Bronchial epithelial cell (primary cell): ENCODE data around the gene FBXW4. TPM values are rescaled to one million over a fixed set of nuclear protein-coding genes. Genes with fewer than 3 reads are reported as not detected.

Source experiments
- DNase-seq: peaks from one replicate; pipeline ENCODE4 v3.0.0-alpha.2; 2010; ENCODE audit warnings: low read depth
- FAIRE-seq: peaks from 2 replicates; lab custom pipeline; 2011; peaks lifted over from hg19 to GRCh38; lab: Jason Lieb, UNC
- H3K27me3 ChIP-seq: 2 replicates; pipeline ENCODE4 v1.5.1; 2011; ENCODE audit warnings: low read length; ENCODE audit not compliant: control insufficient read depth, insufficient read depth
- H3K36me3 ChIP-seq: 2 replicates; pipeline ENCODE4 v1.5.1; 2011; ENCODE audit warnings: low read length; ENCODE audit not compliant: control insufficient read depth, insufficient read depth
- H3K4me3 ChIP-seq: 2 replicates; pipeline ENCODE4 v1.5.1; 2011; ENCODE audit warnings: mild to moderate bottlenecking, low read depth, low read length, control low read depth
- total RNA-seq: library from RNA; depleted of rRNA; stranded (reverse); fragments of >200 nt; gene quantifications from 2 replicates; pipeline ENCODE4 v1.2.1, GENCODE V29; 2014
- TF ChIP-seq, protein P1 (sequence below): IDR thresholded peaks from 2 replicates; pipeline ENCODE4 v1.5.1; 2011; ENCODE audit warnings: mild to moderate bottlenecking, moderate library complexity, low read length, control low read depth, inconsistent platforms; ENCODE audit not compliant: insufficient read depth, severe bottlenecking

The FBXW4 gene
- total RNA-seq, 1 donor from 2014 or later = 49.5 TPM

DNA sequence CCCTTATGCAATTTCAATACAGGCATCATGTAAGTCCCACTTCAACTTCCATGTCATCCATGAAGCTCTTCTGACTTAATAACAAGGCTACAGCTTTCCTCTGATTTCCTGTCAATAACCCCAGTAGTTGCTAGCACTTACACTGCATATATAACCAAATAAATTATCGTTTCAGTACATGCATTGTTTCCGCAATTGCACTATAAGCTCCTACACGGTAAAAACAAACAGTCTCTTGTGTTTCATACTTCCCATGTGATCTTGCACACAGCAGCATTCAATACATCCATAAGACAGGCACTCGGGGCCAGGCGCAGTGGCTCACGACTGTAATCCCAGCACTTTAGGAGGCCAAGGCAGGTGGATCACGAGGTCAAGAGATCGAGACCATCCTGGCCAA lies 41.4 kb downstream of the FBXW4 start:
- DNase-seq (no peak), FAIRE-seq (no peak)
- TF ChIP-seq, protein P1, sequence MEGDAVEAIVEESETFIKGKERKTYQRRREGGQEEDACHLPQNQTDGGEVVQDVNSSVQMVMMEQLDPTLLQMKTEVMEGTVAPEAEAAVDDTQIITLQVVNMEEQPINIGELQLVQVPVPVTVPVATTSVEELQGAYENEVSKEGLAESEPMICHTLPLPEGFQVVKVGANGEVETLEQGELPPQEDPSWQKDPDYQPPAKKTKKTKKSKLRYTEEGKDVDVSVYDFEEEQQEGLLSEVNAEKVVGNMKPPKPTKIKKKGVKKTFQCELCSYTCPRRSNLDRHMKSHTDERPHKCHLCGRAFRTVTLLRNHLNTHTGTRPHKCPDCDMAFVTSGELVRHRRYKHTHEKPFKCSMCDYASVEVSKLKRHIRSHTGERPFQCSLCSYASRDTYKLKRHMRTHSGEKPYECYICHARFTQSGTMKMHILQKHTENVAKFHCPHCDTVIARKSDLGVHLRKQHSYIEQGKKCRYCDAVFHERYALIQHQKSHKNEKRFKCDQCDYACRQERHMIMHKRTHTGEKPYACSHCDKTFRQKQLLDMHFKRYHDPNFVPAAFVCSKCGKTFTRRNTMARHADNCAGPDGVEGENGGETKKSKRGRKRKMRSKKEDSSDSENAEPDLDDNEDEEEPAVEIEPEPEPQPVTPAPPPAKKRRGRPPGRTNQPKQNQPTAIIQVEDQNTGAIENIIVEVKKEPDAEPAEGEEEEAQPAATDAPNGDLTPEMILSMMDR = no peak
- peaks cover 4% of the 10 kb centered on the region for H3K36me3 ChIP-seq
- no peaks in the 10 kb centered on the region for H3K27me3 ChIP-seq
- no peak overlapping the region for H3K4me3 ChIP-seq

DNA sequence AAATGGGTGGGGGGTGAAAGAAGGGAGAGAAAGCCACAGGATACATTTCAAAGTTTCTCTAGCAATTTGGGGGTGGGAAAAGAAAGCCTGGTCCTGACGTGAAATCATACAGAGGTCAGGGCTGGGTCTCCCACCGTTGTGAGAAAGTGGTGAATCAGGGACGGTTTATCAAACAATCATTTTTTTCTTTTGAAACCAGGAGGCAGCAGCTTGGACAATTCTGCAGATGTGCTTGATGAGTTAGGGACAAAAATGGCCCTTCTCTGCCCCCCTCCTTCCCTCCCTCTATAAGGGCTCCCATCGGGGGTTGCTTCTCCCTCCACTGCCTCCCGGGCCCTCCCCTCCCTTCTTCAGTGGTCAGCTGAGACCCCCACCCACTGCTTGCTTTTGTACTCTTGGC lies 43.6 kb downstream of the FBXW4 start:
- FAIRE-seq (peak; percentile 68), DNase-seq (no peak)
- H3K4me3 ChIP-seq = no peak overlapping the region
- H3K36me3 ChIP-seq = peaks cover 4% of the 10 kb centered on the region
- no peaks in the 10 kb centered on the region for H3K27me3 ChIP-seq
- TF ChIP-seq, protein P1 = no peak

DNA sequence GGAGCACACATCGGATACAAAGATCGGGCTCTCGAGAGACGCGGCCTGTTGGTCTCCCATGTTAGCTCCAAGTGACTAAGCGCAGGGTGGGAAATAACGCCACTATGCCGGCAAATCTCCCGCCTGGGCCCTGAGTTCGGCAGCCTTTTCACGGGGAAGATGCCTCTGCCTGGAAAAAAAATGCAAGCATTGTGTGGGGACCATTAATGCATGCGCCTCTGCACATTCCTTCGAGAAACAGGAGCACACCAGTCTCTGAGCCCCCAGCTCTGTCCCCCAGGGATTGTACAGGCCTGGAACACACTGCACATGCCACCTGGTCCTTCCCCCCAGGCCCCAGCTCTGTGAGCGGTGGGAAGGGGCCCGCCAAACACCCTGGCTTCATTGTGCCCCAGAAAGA lies 44.1 kb downstream of the FBXW4 start:
- Histone ChIP-seq H3K27me3 (no peaks in the 10 kb centered on the region), H3K36me3 (peaks cover 4% of the 10 kb centered on the region), H3K4me3 (no peak overlapping the region)
- FAIRE-seq (no peak), DNase-seq (no peak)
- TF ChIP-seq, protein P1 = no peak

DNA sequence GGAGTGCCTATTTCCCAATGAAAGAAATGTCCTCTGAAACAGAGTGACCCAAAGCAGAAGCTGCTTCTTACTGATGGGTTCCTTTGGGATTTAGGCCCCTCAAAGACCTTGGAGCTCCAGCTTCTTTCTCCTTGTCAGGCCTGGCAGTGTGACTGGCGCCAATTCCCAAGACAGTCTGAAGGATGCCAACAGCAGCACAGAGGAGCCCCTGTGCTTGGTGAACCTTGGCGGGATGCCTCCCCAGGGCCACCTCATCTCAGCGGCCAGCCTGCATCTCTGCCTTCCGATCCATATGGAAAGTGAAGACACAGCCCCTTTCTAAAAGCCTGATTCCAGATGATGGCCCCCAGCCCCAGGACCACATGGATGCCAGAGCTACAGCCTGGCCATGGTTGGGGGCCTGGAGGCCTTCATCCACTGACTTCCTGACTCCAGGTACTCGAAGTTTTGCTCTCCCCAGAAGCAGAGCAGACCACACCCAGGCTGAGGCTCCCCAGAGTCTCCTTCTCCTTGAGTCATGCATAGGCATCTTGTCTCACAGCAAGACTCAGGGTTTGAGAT lies 45.4 kb downstream of the FBXW4 start:
- Histone ChIP-seq H3K36me3 (no peaks in the 10 kb centered on the region), H3K4me3 (no peak overlapping the region), H3K27me3 (no peaks in the 10 kb centered on the region)
- TF ChIP-seq, protein P1 = no peak
- FAIRE-seq (no peak), DNase-seq (no peak)

DNA sequence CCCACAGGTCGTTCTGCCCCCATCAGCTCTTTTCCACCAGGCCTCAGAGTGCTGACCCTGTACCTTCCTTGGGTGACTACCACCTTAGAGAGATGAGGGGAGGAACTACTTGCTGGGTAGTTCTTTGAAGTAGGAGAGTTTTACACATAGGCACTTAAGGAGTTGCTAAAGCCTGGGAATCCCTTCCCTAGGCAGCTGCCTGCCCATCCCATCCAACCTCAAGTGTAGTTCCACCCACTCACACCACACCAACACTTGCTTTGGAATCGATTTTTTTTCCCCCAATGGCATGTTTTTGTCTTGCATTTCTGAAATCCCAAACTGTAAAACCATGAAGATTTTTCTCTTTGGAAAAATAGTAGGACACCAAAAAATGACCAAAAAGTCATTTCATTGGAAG lies 47.7 kb downstream of the FBXW4 start:
- no peak for FAIRE-seq
- Histone ChIP-seq H3K4me3 (no peak overlapping the region), H3K36me3 (peaks cover 1% of the 10 kb centered on the region), H3K27me3 (no peaks in the 10 kb centered on the region)
- no peak for DNase-seq
- TF ChIP-seq, protein P1 = no peak

DNA sequence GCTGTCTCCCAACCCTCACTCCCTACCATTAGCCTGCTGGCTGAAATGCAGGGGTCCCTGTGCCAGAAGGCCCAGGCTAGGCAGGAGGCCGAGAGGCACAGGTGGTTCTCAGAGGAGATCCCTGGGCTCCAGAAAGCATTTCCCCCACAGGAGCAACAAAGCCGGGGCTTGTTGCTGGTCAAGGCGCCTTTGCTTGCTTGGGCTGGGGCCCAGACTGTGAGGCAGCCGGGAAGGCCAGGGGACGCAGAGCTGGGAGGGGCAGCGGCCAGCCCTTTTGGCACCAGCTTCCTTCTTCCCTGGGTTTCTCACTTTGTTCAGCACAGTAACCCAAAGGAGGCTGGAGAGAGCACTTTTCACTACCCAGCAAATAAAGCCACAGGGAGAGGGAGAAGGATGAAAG lies 48.6 kb downstream of the FBXW4 start:
- H3K36me3 ChIP-seq = peaks cover 1% of the 10 kb centered on the region
- H3K27me3 ChIP-seq = no peaks in the 10 kb centered on the region
- no peak overlapping the region for H3K4me3 ChIP-seq
- DNase-seq (no peak), FAIRE-seq (no peak)
- TF ChIP-seq, protein P1 = no peak
